WTC11 (cell line): ENCODE data around the gene SCOC. TPM values are rescaled to one million over a fixed set of nuclear protein-coding genes. Genes with fewer than 3 reads are reported as not detected.

Experiments
- ATAC-seq: fragments of 200-7000 bp; cut with Tn5 transposase; 2 replicates; pipeline ENCODE4 v1.10.0; 2021; ENCODE audit warnings: mild to moderate bottlenecking, moderate library complexity
- CTCF ChIA-PET: fragments of 300-600 bp; sonication (Branson Sonifier 250); formaldehyde crosslinking; loops from one replicate; lab custom pipeline; 2021; ENCODE audit warnings: antibody characterized with exemption; lab: Charles Lee
- POLR2A ChIA-PET: fragments of 350-600 bp; sonication (Branson Sonifier 250); formaldehyde crosslinking; loops from one replicate; lab custom pipeline; 2021; ENCODE audit warnings: antibody characterized with exemption; lab: Charles Lee
- DNase-seq: peaks from one replicate; pipeline ENCODE4 v3.0.0; 2021; ENCODE audit warnings: low spot score
- H3K27ac Mint-ChIP-seq: 2 replicates; pipeline ENCODE4 v1.8.0; 2021; ENCODE audit warnings: mixed read lengths
- H3K27me3 Mint-ChIP-seq: 2 replicates; pipeline ENCODE4 v1.8.0; 2021; ENCODE audit warnings: low read depth, mild to moderate bottlenecking, moderate library complexity, mixed read lengths
- H3K36me3 Mint-ChIP-seq: 2 replicates; pipeline ENCODE4 v1.8.0; 2021; ENCODE audit warnings: mixed read lengths
- H3K4me1 Mint-ChIP-seq: 2 replicates; pipeline ENCODE4 v1.8.0; 2022; ENCODE audit warnings: mixed read lengths
- H3K4me3 Mint-ChIP-seq: 2 replicates; pipeline ENCODE4 v1.8.0; 2021; ENCODE audit warnings: mild to moderate bottlenecking, moderate library complexity, mixed read lengths
- H3K9me3 Mint-ChIP-seq: 2 replicates; pipeline ENCODE4 v1.8.0; 2021; ENCODE audit warnings: mixed read lengths
- ATF2 ChIP-seq: sonication (generic); formaldehyde crosslinking; IDR thresholded peaks from 2 replicates; pipeline ENCODE4 v1.8.1; 2022; ENCODE audit warnings: low read depth, missing genetic modification reagents, borderline replicate concordance
- CREM ChIP-seq: sonication (generic); formaldehyde crosslinking; IDR thresholded peaks from 2 replicates; pipeline ENCODE4 v1.8.1; 2022; ENCODE audit warnings: mild to moderate bottlenecking, missing genetic modification reagents, moderate library complexity
- ELF4 ChIP-seq: sonication (generic); formaldehyde crosslinking; IDR thresholded peaks from 2 replicates; pipeline ENCODE4 v1.8.1; 2022; ENCODE audit warnings: low read depth, mild to moderate bottlenecking, moderate library complexity, missing genetic modification reagents
- ETV6 ChIP-seq: sonication (generic); formaldehyde crosslinking; IDR thresholded peaks from 2 replicates; pipeline ENCODE4 v1.8.1; 2022; ENCODE audit warnings: mild to moderate bottlenecking, missing genetic modification reagents
- FOXK1 ChIP-seq: sonication (generic); formaldehyde crosslinking; IDR thresholded peaks from 2 replicates; pipeline ENCODE4 v1.8.0; 2022; ENCODE audit warnings: mild to moderate bottlenecking, moderate library complexity, missing genetic modification reagents
- FOXP4 ChIP-seq: sonication (generic); formaldehyde crosslinking; IDR thresholded peaks from 2 replicates; pipeline ENCODE4 v1.8.0; 2022; ENCODE audit warnings: mild to moderate bottlenecking, missing genetic modification reagents
- HMGXB4 ChIP-seq: sonication (generic); formaldehyde crosslinking; IDR thresholded peaks from 2 replicates; pipeline ENCODE4 v1.8.1; 2023; ENCODE audit warnings: mild to moderate bottlenecking, moderate library complexity, missing genetic modification reagents
- MLX ChIP-seq: sonication (generic); formaldehyde crosslinking; IDR thresholded peaks from 2 replicates; pipeline ENCODE4 v1.8.1; 2023; ENCODE audit warnings: mild to moderate bottlenecking, missing genetic modification reagents, moderate library complexity
- STAT6 ChIP-seq: sonication (generic); formaldehyde crosslinking; conservative IDR thresholded peaks from 2 replicates; pipeline ENCODE4 v1.8.1; 2023; ENCODE audit warnings: mild to moderate bottlenecking, low read depth, missing genetic modification reagents, moderate library complexity
- TEAD1 ChIP-seq: sonication (generic); formaldehyde crosslinking; IDR thresholded peaks from 2 replicates; pipeline ENCODE4 v1.8.0; 2022; ENCODE audit warnings: mild to moderate bottlenecking, missing genetic modification reagents
- ZNF281 ChIP-seq: sonication (generic); formaldehyde crosslinking; IDR thresholded peaks from 2 replicates; pipeline ENCODE4 v1.8.0; 2023; ENCODE audit warnings: mild to moderate bottlenecking, missing genetic modification reagents
- ZNF396 ChIP-seq: fragments of 250-450 bp; sonication (Bioruptor Pico); IDR thresholded peaks from 2 replicates; pipeline ENCODE4 v1.8.0; 2021; ENCODE audit warnings: mild to moderate bottlenecking, moderate library complexity, borderline replicate concordance
- ZNF416 ChIP-seq: fragments of 250-450 bp; sonication (Bioruptor Pico); IDR thresholded peaks from 2 replicates; pipeline ENCODE4 v1.9.0; 2021; ENCODE audit warnings: mild to moderate bottlenecking, inconsistent platforms
- ZNF512 ChIP-seq: sonication (generic); formaldehyde crosslinking; IDR thresholded peaks from 2 replicates; pipeline ENCODE4 v1.8.1; 2022; ENCODE audit warnings: missing genetic modification reagents, borderline replicate concordance
- ZSCAN18 ChIP-seq: fragments of 250-450 bp; sonication (Bioruptor Pico); IDR thresholded peaks from 2 replicates; pipeline ENCODE4 v2.1.2; 2022; ENCODE audit warnings: mild to moderate bottlenecking, moderate library complexity
- total RNA-seq: library from RNA; stranded (reverse); gene quantifications from 3 replicates; pipeline ENCODE4 v1.2.3, GENCODE V29; 2021

SCOC gene
- total RNA-seq, 1 experiment from 2014 or later = 33.0 TPM

- TF ChIP-seq ZSCAN18 (CRISPR knock-in tag) (no peak), HMGXB4 (CRISPR knock-in tag) (peak; percentile 81), ZNF512 (CRISPR knock-in tag) (no peak), MLX (CRISPR knock-in tag) (0 out of 2 replicates have a peak, but pooled peaks have one; percentile 45), ELF4 (CRISPR knock-in tag) (0 out of 2 replicates have a peak, but pooled peaks have one; percentile 22), FOXK1 (CRISPR knock-in tag) (peak; percentile 55; the same call in 1 of the 2 replicates), FOXP4 (peak; percentile 47; the same call in 1 of the 2 replicates), ETV6 (CRISPR knock-in tag) (peak; percentile 40; the same call in 1 of the 2 replicates)
These were observed at the start of gene SCOC (continued) for GRCh38 chr4:140373328-140374129.

GRCh38 chr4:140326395-140326993 lies 47.0 kb upstream of the SCOC start:
- Mint-ChIP-seq H3K36me3 (no peaks in the 10 kb centered on the region), H3K9me3 (peaks cover under 1% of the 10 kb centered on the region), H3K4me1 (no peaks in the 10 kb centered on the region), H3K27me3 (peaks cover 19% of the 10 kb centered on the region), H3K4me3 (no peak overlapping the region), H3K27ac (no peak overlapping the region)
- DNase-seq (no peak), ATAC-seq (peak; percentile 87)
- ChIA-PET POLR2A (interaction anchor here (0.6 to 1.0 kb wide), 2 partner anchors 26 to 74 kb away, joined by 3 to 4 read pairs; no protein-coding TSS in a partner anchor), CTCF (interaction anchor here (0.5 to 2.4 kb wide), 27 partner anchors 9 to 715 kb away, joined by 3 to 19 read pairs (median 4); no protein-coding TSS in a partner anchor)
- TF ChIP-seq CREM (CRISPR knock-in tag) = no peak
- TF ChIP-seq STAT6 (CRISPR knock-in tag) = no peak
- no peak for TF ChIP-seq ZNF281 (CRISPR knock-in tag)
- TF ChIP-seq ZNF396 (CRISPR knock-in tag) = no peak
- no peak for TF ChIP-seq ATF2 (CRISPR knock-in tag)
- no peak for TF ChIP-seq ZNF416
- no peak for TF ChIP-seq TEAD1 (CRISPR knock-in tag)
- no peak for TF ChIP-seq FOXK1 (CRISPR knock-in tag)
- no peak for TF ChIP-seq HMGXB4 (CRISPR knock-in tag)
